AG09319 (cell line): ENCODE data around the gene RANBP17.
"Not testable (repeated sequence)": the region's sequence is repeated elsewhere in the genome, so short reads cannot be mapped to it uniquely, and the experiment has no call there.

Experiments
- DNase-seq: peaks from one replicate; pipeline ENCODE4 v3.0.0-alpha.2; 2010; ENCODE audit warnings: low read depth; ENCODE audit errors: extremely low read depth
- CTCF ChIP-seq: IDR thresholded peaks from 2 replicates; pipeline ENCODE4 v1.5.1; 2011; ENCODE audit warnings: low read depth, mild to moderate bottlenecking, inconsistent platforms, low read length, moderate library complexity

RANBP17 gene

DNA sequence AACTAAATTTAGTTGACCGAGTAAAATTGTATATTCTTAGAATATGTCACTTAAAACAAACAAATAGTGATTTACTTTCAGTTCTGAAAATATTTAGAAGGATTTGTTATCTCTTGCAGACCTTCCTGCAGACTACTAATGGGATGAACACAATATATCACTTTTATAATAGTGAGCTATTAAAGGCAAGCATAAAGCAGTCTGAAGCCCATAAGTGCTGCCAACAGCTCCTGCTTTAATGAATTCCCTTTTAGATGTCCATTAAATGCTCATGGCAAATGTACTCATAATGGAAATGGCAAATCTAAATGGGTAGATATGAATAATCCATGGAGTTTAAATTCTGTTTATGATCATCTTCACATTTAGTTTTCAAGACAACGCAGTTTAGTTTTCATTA, 170.2 kb downstream of the RANBP17 start:
- TF ChIP-seq CTCF, result no peak
- no peak for DNase-seq

DNA sequence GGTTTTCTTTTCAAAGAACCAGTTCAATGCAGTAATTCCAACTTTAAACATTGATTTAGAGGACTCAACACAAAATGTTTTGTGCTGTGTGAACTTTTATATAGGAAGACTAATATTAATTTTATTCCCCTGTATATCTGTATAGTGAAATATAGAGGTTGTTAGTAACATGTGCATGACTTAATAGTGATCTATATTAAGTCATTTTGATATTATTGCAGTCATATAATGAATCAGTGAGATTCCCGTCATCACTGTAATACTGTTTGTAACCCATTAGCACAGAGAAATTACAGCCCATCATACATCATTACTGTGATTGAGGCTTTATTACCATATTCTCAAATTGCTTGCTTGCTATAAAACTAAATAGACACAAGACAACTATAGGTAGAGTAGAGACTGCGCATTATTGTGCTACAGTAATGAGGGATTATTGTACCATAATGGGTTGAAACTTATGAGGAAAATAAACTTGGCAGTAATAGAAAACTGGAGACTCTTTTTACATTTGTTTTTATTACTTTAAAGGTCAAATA, 170.7 kb downstream of the RANBP17 start:
- DNase-seq, result no peak
- no peak for TF ChIP-seq CTCF

DNA sequence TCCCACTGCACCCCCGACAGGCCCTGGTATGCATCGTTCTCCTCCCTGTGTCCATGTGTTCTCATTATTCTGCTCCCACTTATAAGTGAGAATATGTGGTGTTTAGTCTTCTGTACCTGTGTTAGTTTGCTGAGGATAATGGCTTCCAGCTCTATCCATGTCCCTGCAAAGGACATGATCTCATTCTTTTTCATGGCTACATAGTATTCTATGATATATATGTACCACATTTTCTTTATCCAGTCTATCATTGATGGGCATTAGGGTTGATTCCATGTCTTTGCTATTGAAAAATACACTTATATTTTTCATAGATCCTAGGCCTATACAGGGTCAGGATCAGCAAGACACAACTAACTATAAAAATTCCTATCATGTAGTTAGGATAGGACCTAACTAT, 180.1 kb downstream of the RANBP17 start:
- not testable (repeated sequence) for DNase-seq

DNA sequence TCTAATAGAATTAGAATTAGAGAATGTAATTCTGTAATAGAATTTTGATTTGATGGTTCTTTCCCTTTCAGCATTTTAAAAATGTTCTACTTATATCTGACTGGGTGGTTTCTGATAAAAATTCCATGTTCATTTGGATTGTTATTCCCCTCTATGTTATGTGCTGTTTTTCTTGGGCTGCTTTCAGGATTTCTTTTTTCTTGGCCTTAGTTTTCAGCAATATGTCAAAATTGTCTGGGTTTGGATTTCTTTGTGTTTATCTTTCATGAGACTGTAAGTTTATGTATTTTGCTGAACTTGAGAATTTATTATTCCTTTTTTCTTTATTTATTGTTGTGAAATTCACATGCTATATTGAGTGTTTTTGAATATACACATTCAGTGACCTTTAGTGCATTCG, 189.1 kb downstream of the RANBP17 start:
- DNase-seq, result no peak
- TF ChIP-seq CTCF, result no peak

GRCh38 chr5:171055875-171056454, 194.1 kb downstream of the RANBP17 start:
- TF ChIP-seq CTCF, result no peak
- DNase-seq, result no peak

- TF ChIP-seq CTCF, result no peak
Observed at GRCh38 chr5:171067540-171068130, 205.8 kb downstream of the RANBP17 start.

DNA sequence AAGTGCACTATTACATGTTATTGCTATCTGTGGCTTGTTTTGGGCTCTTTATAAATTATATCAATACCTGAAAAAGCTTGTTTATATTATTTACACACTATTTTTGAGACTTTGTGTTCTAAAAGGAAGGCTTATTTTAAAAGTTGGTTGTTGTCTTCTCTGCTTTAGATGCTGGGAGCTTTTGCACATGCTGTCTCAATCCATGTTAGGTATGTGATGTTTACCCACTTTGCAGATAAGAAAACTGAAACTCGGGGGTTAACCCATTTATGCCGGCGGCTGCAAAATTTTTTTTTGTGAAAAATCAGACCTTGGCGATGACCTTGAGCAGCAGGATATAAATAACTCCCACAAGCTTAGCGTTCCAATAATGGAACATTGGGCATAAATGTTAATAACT, 212.9 kb downstream of the RANBP17 start:
- no peak for TF ChIP-seq CTCF
- no peak for DNase-seq

More at GRCh38 chr5:171067540-171068130, 205.8 kb downstream of the RANBP17 start:
- DNase-seq, result no peak
